GM12864 (cell line): ENCODE results near the gene PLBD2.

Source experiments
- DNase-seq: peaks from one replicate; pipeline ENCODE4 v3.0.0-alpha.2; 2011; ENCODE audit warnings: low read depth
- H3K4me3 ChIP-seq: 2 replicates; pipeline ENCODE4 v1.5.1; 2011; ENCODE audit warnings: mild to moderate bottlenecking, low read depth, low read length, control low read depth
- TF ChIP-seq, protein P1 (sequence below): IDR thresholded peaks from 2 replicates; pipeline ENCODE4 v1.5.1; 2011; ENCODE audit warnings: low read depth, mild to moderate bottlenecking, moderate library complexity, low read length, control low read depth, inconsistent platforms; ENCODE audit errors: missing control alignments

PLBD2 gene

DNA sequence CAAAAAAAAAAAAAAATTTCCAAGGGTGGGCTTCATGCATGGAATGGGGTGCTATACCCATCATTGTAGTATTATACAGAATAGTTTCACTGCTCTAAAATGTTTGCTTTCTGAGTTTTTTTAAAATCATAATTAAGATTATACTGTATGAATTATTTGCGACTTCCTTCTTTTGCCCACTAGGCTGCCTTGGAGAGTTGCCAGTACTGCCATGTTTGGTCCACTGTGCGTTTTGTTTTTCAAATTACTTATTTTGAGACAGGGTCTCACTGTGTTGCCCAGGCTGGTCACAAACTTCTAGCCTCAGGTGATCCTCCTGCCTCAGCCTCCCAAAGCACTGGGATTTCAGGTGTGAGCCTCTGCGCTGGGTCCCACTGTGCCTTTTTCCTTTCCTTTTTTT is 19.9 kb downstream of the PLBD2 start:
- DNase-seq, result no peak
- TF ChIP-seq, protein P1, sequence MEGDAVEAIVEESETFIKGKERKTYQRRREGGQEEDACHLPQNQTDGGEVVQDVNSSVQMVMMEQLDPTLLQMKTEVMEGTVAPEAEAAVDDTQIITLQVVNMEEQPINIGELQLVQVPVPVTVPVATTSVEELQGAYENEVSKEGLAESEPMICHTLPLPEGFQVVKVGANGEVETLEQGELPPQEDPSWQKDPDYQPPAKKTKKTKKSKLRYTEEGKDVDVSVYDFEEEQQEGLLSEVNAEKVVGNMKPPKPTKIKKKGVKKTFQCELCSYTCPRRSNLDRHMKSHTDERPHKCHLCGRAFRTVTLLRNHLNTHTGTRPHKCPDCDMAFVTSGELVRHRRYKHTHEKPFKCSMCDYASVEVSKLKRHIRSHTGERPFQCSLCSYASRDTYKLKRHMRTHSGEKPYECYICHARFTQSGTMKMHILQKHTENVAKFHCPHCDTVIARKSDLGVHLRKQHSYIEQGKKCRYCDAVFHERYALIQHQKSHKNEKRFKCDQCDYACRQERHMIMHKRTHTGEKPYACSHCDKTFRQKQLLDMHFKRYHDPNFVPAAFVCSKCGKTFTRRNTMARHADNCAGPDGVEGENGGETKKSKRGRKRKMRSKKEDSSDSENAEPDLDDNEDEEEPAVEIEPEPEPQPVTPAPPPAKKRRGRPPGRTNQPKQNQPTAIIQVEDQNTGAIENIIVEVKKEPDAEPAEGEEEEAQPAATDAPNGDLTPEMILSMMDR, result no peak

DNA sequence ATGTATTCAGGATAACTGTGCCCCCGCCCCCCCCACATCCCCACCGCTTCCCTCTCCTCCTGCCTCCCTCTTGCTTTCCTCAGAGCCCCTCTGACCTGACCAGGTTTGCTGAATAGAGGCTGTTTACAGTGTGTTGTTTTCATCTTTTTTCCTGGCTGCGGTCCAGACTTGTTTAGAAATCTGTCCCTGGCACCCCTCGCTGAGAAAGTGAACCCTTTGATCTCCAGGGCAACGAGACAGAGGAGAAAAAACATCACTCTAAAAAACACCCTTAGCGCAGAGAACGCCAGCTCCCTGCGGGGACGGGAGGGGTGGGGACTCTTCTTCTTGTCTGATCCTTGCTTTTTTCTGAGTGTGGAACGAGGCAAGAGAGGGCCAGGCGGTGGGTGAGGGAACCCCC is 22.8 kb downstream of the PLBD2 start:
- no peak for DNase-seq
- no peak overlapping the region for H3K4me3 ChIP-seq
- TF ChIP-seq, protein P1, result no peak

More for the DNA sequence above, 19.9 kb downstream of the PLBD2 start:
- no peak overlapping the region for H3K4me3 ChIP-seq

DNA sequence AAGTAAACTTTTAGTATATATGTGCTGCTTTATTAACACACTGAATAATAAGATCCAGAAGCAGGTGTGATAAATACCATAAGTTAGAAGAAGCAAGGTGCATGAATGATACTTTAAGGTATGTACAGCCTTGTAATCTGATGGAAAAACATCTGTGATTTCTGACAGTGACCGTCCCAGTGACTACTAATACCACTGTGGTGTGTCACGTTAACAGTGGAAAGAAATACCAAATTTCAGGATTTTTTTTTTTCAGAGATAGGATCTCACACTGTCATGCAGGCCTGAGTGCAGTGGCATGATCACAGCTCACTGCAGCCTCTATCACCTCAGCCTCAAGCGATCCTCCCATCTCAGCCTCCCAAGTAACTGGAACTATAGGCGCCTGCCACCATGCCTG is 23.8 kb downstream of the PLBD2 start:
- H3K4me3 ChIP-seq, result no peak overlapping the region
- no peak for DNase-seq
- TF ChIP-seq, protein P1, result no peak

DNA sequence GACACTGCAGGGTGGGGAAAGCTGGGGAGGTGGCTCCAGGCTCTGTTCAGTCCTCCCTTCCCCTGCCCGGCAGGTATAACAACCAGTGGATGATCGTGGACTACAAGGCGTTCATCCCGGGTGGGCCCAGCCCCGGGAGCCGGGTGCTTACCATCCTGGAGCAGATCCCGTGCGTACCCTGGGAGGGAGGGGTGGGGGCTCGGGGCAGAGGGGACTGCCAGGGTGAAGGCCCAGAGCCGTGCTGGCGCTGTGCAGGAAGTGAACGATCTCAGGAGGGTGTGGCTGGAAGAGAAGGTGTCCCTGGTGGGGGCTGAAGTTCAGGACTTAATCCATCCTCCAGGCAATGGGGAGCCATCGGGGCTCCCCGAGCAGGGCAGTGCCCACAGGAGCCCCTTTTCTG is 26.4 kb downstream of the PLBD2 start:
- DNase-seq, result no peak
- no peak overlapping the region for H3K4me3 ChIP-seq
- TF ChIP-seq, protein P1, result no peak

DNA sequence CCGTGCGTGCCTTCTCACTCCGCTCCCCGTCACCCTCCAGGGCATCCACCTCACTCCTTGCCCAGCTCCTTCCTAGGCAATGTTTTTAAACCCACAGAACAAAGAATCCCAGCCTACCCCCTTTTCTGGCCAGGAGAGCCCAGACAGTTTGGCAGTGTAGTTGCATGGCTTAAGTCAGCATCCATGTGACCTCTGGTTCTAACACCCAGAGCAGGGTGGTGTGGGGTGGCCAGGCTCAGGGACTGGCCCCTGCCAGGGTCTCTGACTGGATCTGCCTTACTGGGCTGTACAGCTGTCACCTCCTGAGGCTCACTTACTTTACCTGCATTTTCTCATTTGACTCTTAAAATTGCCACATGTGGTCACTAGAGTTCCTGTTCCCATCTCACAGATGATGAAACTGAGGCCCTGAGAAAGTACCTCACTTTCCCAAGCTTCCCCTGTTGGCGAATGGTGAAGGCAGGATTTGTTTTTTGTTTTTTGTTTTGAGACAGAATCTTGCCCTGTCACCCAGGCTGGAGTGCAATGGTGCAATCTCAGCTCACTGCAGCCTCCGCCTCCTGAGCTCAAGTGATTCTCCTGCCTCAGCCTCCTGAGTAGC is 27.0 kb downstream of the PLBD2 start:
- TF ChIP-seq, protein P1, result no peak
- H3K4me3 ChIP-seq, result no peak overlapping the region
- no peak for DNase-seq

DNA sequence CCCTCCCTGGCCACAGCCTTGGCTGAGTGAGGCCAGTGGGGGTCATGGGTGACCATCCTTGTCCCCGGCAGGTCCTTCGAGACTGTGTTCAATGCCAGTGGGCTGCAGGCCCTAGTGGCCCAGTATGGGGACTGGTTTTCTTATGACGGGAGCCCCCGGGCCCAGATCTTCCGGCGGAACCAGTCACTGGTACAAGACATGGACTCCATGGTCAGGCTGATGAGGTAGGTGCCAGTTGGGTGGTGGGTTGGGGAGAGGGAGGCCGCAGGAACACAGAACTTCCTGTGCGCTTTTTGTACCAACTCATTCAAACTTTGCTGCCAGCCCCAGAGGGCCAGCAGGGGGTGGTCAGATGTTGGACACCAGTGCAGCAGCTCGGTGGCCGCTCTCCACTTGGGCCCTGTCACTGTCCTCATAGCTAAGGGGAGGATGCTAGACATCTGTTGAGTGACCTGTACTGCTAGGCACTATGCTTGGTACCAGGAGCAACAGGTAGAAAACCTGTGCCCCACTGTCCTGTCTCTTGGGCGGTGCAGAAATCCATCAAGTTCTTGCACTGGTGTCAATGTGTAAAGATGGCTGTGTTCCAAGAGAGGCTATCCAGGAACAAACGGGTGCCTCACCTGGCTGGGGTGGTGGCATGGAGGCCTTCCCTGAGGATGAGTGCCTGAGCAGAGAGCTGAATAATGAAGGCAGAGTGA is 28.6 kb downstream of the PLBD2 start:
- DNase-seq, result no peak

DNA sequence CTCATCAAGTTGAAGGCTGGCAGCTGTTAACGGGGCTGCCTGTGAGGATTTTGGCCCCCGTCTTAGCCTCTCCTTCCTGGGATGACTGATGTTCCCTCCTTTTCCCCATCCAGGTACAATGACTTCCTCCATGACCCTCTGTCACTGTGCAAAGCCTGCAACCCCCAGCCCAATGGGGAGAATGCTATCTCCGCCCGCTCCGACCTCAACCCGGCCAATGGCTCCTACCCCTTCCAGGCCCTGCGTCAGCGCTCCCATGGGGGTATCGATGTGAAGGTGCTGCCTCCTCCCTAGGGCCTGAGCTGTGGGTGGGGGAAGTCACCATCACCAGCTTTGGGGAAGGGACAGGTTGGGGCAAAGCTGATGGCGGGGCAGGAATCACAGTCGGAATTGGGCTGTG is 29.2 kb downstream of the PLBD2 start:
- TF ChIP-seq, protein P1, result no peak
- DNase-seq, result no peak
- no peak overlapping the region for H3K4me3 ChIP-seq

More for the DNA sequence above, 28.6 kb downstream of the PLBD2 start:
- no peak overlapping the region for H3K4me3 ChIP-seq
- TF ChIP-seq, protein P1, result no peak
